K562 (cell line): Measurements from ENCODE around the gene SZT2. TPM values are rescaled to one million over a fixed set of nuclear protein-coding genes. Genes with fewer than 3 reads are reported as not detected.

Experiments
- ARID2 ChIP-seq: fragments of 450-650 bp; IDR thresholded peaks from 2 replicates; pipeline ENCODE4 v1.6.1; 2017; ENCODE audit warnings: antibody characterized with exemption, mild to moderate bottlenecking
- ASH1L ChIP-seq: fragments of 450-650 bp; IDR thresholded peaks from 2 replicates; pipeline ENCODE4 v1.6.1; 2018; ENCODE audit warnings: borderline replicate concordance, mild to moderate bottlenecking, low read depth; ENCODE audit not compliant: partially characterized antibody
- BHLHE40 ChIP-seq: IDR thresholded peaks from 2 replicates; pipeline ENCODE4 v1.6.1; 2011; ENCODE audit warnings: low read length, improper control_type of control experiment
- CREBBP ChIP-seq: IDR thresholded peaks from one replicate; pipeline ENCODE4 v1.6.1; 2012; ENCODE audit warnings: low read depth, mild to moderate bottlenecking, control low read depth, inconsistent platforms, low read length
- CTCF ChIP-seq, 3 experiments: IDR thresholded peaks in 2 of 3; conservative IDR thresholded peaks in 1 of 3; 2 replicates each; pipeline ENCODE4 v1.5.1; 2011 to 2012; ENCODE audit warnings: low read length in 3 of 3, mild to moderate bottlenecking in 3 of 3, control low read depth in 2 of 3, improper control_type of control experiment in 1 of 3, inconsistent platforms in 1 of 3, low read depth in 1 of 3, mixed read lengths in 1 of 3, moderate library complexity in 1 of 3; ENCODE audit not compliant: insufficient read depth in 2 of 3
- KDM5B ChIP-seq: fragments of 200-600 bp; sonication (generic); IDR thresholded peaks from 2 replicates; pipeline ENCODE4 v1.6.1; 2012; ENCODE audit warnings: low read depth, mild to moderate bottlenecking, moderate library complexity, low read length, control low read depth, inconsistent platforms; ENCODE audit not compliant: insufficient replicate concordance
- KLF1 ChIP-seq: fragments of 450-650 bp; IDR thresholded peaks from 2 replicates; pipeline ENCODE4 v1.6.1; 2016; ENCODE audit warnings: missing genetic modification characterization, missing compliant biosample characterization
- NR2C1 ChIP-seq, 2 experiments: fragments of 450-650 bp; IDR thresholded peaks; 2 replicates each; pipeline ENCODE4 v1.6.1; 2017; ENCODE audit warnings: mild to moderate bottlenecking in 2 of 2, antibody characterized with exemption in 1 of 2, inconsistent platforms in 1 of 2, missing compliant biosample characterization in 1 of 2, missing genetic modification characterization in 1 of 2
- NR2F6 ChIP-seq: fragments of 450-650 bp; formaldehyde crosslinking; IDR thresholded peaks from 2 replicates; pipeline ENCODE4 v1.4.0; 2020; ENCODE audit warnings: mild to moderate bottlenecking
- PHB ChIP-seq: fragments of 250-450 bp; sonication (Bioruptor Pico); IDR thresholded peaks from 2 replicates; pipeline ENCODE4 v1.5.0; 2021
- POLR2A ChIP-seq: fragments of 450-650 bp; conservative IDR thresholded peaks from 2 replicates; pipeline ENCODE4 v1.6.1; 2016
- RFX7 ChIP-seq: fragments of 250-450 bp; sonication (Bioruptor Pico); IDR thresholded peaks from 2 replicates; pipeline ENCODE4 v1.5.1; 2021; ENCODE audit warnings: mild to moderate bottlenecking
- SLC30A9 ChIP-seq: fragments of 250-450 bp; sonication (Bioruptor Pico); IDR thresholded peaks from 2 replicates; pipeline ENCODE4 v1.8.0; 2022; ENCODE audit warnings: mild to moderate bottlenecking, moderate library complexity
- SMC3 ChIP-seq: conservative IDR thresholded peaks from 2 replicates; pipeline ENCODE4 v1.6.1; 2011; ENCODE audit warnings: low read depth, low read length, improper control_type of control experiment; ENCODE audit not compliant: insufficient read depth
- SUPT5H ChIP-seq: fragments of 450-650 bp; IDR thresholded peaks from 2 replicates; pipeline ENCODE4 v1.6.1; 2016
- TSHZ1 ChIP-seq: fragments of 250-450 bp; sonication (Bioruptor Pico); IDR thresholded peaks from 2 replicates; pipeline ENCODE4 v1.4.0; 2020; ENCODE audit warnings: mild to moderate bottlenecking, moderate library complexity
- XRCC4 ChIP-seq: IDR thresholded peaks from one replicate; pipeline ENCODE4 v1.6.1; 2011; ENCODE audit not compliant: insufficient read depth, insufficient read length; ENCODE audit errors: extremely low read depth
- ZNF217 ChIP-seq: sonication (generic); formaldehyde crosslinking; IDR thresholded peaks from 2 replicates; pipeline ENCODE4 v1.8.0; 2022; ENCODE audit warnings: mild to moderate bottlenecking, missing genetic modification reagents
- ZNF354B ChIP-seq: fragments of 250-450 bp; sonication (Bioruptor Pico); IDR thresholded peaks from 2 replicates; pipeline ENCODE4 v1.4.0; 2020
- ZNF76 ChIP-seq: fragments of 250-450 bp; sonication (Bioruptor Pico); IDR thresholded peaks from 2 replicates; pipeline ENCODE4 v1.4.0; 2020; ENCODE audit warnings: mild to moderate bottlenecking, moderate library complexity, borderline replicate concordance
- polyA plus RNA-seq, 8 experiments: library from polyadenylated mRNA; depleted of rRNA in 4 of 8; stranded (reverse) in 5 of 8; unstranded in 3 of 8; fragments of >200 nt; fragmentation: Nextera tagmentation in 2 of 8; fragmentation: Illumina TruSeq in 1 of 8; extraction: Ambion mirVana in 2 of 8; extraction: Trizol in 1 of 8; gene quantifications; 2 replicates each; pipeline versions ENCODE4 v1.2.1 to v1.2.3, GENCODE V29; 2011 to 2014; ENCODE audit warnings: inconsistent platforms in 1 of 8, missing spikeins in 1 of 8
- total RNA-seq, 7 experiments: library from RNA; depleted of rRNA in 6 of 7; stranded (reverse); fragments of >200 nt in 6 of 7; fragmentation: Illumina TruSeq in 2 of 7; extraction: Trizol in 2 of 7; gene quantifications; 2 replicates each; pipeline versions ENCODE4 v1.2.1 to v1.2.3, GENCODE V29; 2011 to 2021; ENCODE audit warnings: low replicate concordance in 1 of 7
- TF ChIP-seq, protein P1 (sequence below): fragments of 450-650 bp; formaldehyde crosslinking; IDR thresholded peaks from 2 replicates; pipeline ENCODE4 v1.4.0; 2022; ENCODE audit warnings: missing genetic modification characterization
- TF ChIP-seq, protein P2 (sequence below): fragments of 250-450 bp; sonication (Bioruptor Pico); IDR thresholded peaks from 2 replicates; pipeline ENCODE4 v1.5.0; 2021

Gene SZT2
- total and polyA plus RNA-seq, 9 of the 15 experiments (the other 6 are each of a cell fraction or from before 2014, with no cell fraction given) = 0.88 to 31.0 (median 12.8) TPM

GRCh38 chr1:43363935-43364525 lies 25.7 kb upstream of the SZT2 start (continued):
- TF ChIP-seq ZNF76 (no peak), NR2C1 (IDR thresholded peaks at IDR 0.05) (no peak), NR2C1 (tag; IDR thresholded peaks at IDR 0.05) (0 out of 2 replicates have a peak, but pooled peaks have one; percentile 27), ARID2 (no peak), NR2F6 (CRISPR knock-in tag) (no peak), ASH1L (no peak), BHLHE40 (no peak), RFX7 (CRISPR knock-in tag) (peak; percentile 46; the same call in 1 of the 2 replicates), KDM5B (peak; percentile 61), SUPT5H (0 out of 2 replicates have a peak, but pooled peaks have one; percentile 53), PHB (CRISPR knock-in tag) (no peak), CREBBP (peak; percentile 72), TSHZ1 (no peak), ZNF217 (no peak), ZNF354B (CRISPR knock-in tag) (no peak), XRCC4 (no peak), SMC3 (no peak), CTCF (IDR thresholded peaks at IDR 0.05 in 2 of 3, conservative IDR thresholded peaks at IDR 0.05 in 1 of 3; ENCODE audit: insufficient read depth in 2 of 3, low read depth in 1 of 3, low read length in 3 of 3) (no peak), POLR2A (peak; percentile 66), KLF1 (tag) (no peak), SLC30A9 (CRISPR knock-in tag) (no peak)
- TF ChIP-seq, protein P1, sequence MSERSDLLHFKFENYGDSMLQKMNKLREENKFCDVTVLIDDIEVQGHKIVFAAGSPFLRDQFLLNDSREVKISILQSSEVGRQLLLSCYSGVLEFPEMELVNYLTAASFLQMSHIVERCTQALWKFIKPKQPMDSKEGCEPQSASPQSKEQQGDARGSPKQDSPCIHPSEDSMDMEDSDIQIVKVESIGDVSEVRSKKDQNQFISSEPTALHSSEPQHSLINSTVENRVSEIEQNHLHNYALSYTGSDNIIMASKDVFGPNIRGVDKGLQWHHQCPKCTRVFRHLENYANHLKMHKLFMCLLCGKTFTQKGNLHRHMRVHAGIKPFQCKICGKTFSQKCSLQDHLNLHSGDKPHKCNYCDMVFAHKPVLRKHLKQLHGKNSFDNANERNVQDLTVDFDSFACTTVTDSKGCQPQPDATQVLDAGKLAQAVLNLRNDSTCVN (CRISPR knock-in tag) = peak; percentile 73; the same call in 1 of the 2 replicates
- TF ChIP-seq, protein P2, sequence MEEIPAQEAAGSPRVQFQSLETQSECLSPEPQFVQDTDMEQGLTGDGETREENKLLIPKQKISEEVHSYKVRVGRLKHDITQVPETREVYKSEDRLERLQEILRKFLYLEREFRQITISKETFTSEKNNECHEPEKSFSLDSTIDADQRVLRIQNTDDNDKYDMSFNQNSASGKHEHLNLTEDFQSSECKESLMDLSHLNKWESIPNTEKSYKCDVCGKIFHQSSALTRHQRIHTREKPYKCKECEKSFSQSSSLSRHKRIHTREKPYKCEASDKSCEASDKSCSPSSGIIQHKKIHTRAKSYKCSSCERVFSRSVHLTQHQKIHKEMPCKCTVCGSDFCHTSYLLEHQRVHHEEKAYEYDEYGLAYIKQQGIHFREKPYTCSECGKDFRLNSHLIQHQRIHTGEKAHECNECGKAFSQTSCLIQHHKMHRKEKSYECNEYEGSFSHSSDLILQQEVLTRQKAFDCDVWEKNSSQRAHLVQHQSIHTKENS = no peak
